RWPE2 (cell line): ENCODE measurements around the gene ZBED4.

Source experiments
- ATAC-seq: fragments of 200-7000 bp; cut with Tn5 transposase; 3 replicates; pipeline ENCODE4 v1.9.1; 2021; ENCODE audit warnings: low read depth
- DNase-seq: peaks from one replicate; pipeline ENCODE4 v3.0.0-alpha.2; 2020; ENCODE audit warnings: low spot score
- H3K27ac ChIP-seq: fragments of 450-650 bp; 2 replicates; pipeline ENCODE4 v1.5.1; 2017; ENCODE audit warnings: mild to moderate bottlenecking; ENCODE audit not compliant: poor library complexity, severe bottlenecking
- H3K27me3 ChIP-seq: fragments of 250-450 bp; sonication (Bioruptor Pico); 2 replicates; pipeline ENCODE4 v1.5.1; 2021; ENCODE audit warnings: mild to moderate bottlenecking, moderate library complexity; ENCODE audit not compliant: insufficient read depth, poor library complexity, severe bottlenecking
- H3K36me3 ChIP-seq: fragments of 250-450 bp; sonication (Bioruptor Pico); 2 replicates; pipeline ENCODE4 v1.5.1; 2020; ENCODE audit warnings: low read depth, mild to moderate bottlenecking, moderate library complexity
- H3K4me1 ChIP-seq: fragments of 250-450 bp; sonication (Bioruptor Pico); 2 replicates; pipeline ENCODE4 v1.5.1; 2021; ENCODE audit warnings: mild to moderate bottlenecking, moderate library complexity; ENCODE audit not compliant: insufficient read depth, poor library complexity, severe bottlenecking
- H3K4me3 ChIP-seq: fragments of 250-450 bp; sonication (Bioruptor Pico); 2 replicates; pipeline ENCODE4 v1.5.1; 2021; ENCODE audit warnings: mild to moderate bottlenecking, moderate library complexity; ENCODE audit not compliant: severe bottlenecking
- H3K9me3 ChIP-seq: fragments of 250-450 bp; sonication (Bioruptor Pico); 2 replicates; pipeline ENCODE4 v1.5.1; 2021; ENCODE audit warnings: mild to moderate bottlenecking, moderate library complexity; ENCODE audit not compliant: severe bottlenecking
- CTCF ChIP-seq: fragments of 450-650 bp; IDR thresholded peaks from one replicate; pipeline ENCODE4 v1.5.1; 2017; ENCODE audit warnings: mild to moderate bottlenecking, moderate library complexity; ENCODE audit not compliant: poor library complexity, severe bottlenecking

Gene ZBED4

GRCh38 chr22:49929994-49930575 is 76.4 kb downstream of the ZBED4 start:
- peaks cover 5% of the 10 kb centered on the region for H3K36me3 ChIP-seq
- H3K4me1 ChIP-seq: peaks cover 12% of the 10 kb centered on the region
- no peaks in the 10 kb centered on the region for H3K9me3 ChIP-seq
- ATAC-seq (no peak), DNase-seq (no peak)
- no peak for TF ChIP-seq CTCF
- no peak overlapping the region for H3K27ac ChIP-seq
- H3K27me3 ChIP-seq: no peaks in the 10 kb centered on the region
- no peak overlapping the region for H3K4me3 ChIP-seq

- H3K36me3 ChIP-seq: no peaks in the 10 kb centered on the region; the same call in 1 of the 2 replicates
- H3K27me3 ChIP-seq: no peaks in the 10 kb centered on the region
- H3K4me1 ChIP-seq: peaks cover 12% of the 10 kb centered on the region
- peak; percentile 47 for ATAC-seq
- TF ChIP-seq CTCF: peak; percentile 66
- DNase-seq: no peak
- H3K9me3 ChIP-seq: no peaks in the 10 kb centered on the region
- peak overlapping the region; percentile 12 for H3K27ac ChIP-seq
- no peak overlapping the region for H3K4me3 ChIP-seq
Observed at GRCh38 chr22:49930596-49931412, 77.2 kb downstream of the ZBED4 start.

DNA sequence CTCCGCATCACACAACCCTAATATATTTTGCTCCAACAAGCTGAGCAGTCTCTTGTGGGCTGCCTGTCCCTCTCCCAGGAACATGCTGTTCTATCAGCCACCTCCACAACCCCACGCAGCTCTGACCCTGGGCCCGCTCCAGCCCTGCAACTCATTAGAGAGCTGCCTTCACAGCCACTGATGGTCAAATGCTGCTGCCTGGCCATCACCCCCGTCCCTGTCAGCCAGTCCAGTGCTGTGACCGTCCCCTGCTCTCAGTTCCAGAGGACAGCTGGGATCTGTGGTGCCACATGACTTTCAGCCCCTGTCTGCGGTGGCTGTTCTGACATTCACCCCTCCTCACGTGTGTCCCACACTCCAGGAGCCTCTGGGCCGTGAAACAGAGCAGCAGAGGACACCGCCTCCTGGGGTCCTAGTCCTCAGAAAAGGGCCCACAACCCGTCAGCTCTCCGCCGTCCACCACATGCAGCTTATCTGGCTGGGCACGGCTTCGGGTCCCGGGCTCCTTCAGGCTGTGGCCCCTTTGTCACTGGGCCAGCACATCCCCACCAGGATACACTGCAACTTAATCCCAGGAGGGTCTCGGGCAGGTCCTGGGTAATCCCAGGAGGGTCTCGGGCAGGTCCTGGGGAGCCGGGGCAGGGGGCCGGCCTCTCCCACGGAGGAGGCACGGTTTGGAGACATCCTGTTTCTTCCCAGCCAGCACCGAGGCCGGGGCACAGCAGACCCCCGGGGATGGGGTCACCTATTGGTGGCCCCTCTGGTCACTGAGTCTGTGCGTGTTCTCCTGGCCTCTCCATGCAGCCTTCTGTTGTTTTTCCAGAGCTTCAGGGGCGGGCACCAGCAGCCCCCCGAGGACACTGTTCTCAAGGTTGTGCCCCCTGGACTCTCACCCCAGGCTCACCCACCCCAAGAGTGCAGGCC is 79.9 kb downstream of the ZBED4 start:
- no peaks in the 10 kb centered on the region for H3K27me3 ChIP-seq
- no peak for TF ChIP-seq CTCF
- peak overlapping the region; percentile 76 for H3K27ac ChIP-seq
- no peaks in the 10 kb centered on the region for H3K9me3 ChIP-seq
- peaks cover 12% of the 10 kb centered on the region for H3K4me1 ChIP-seq
- H3K36me3 ChIP-seq: no peaks in the 10 kb centered on the region
- ATAC-seq (no peak), DNase-seq (no peak)
- H3K4me3 ChIP-seq: no peak overlapping the region

DNA sequence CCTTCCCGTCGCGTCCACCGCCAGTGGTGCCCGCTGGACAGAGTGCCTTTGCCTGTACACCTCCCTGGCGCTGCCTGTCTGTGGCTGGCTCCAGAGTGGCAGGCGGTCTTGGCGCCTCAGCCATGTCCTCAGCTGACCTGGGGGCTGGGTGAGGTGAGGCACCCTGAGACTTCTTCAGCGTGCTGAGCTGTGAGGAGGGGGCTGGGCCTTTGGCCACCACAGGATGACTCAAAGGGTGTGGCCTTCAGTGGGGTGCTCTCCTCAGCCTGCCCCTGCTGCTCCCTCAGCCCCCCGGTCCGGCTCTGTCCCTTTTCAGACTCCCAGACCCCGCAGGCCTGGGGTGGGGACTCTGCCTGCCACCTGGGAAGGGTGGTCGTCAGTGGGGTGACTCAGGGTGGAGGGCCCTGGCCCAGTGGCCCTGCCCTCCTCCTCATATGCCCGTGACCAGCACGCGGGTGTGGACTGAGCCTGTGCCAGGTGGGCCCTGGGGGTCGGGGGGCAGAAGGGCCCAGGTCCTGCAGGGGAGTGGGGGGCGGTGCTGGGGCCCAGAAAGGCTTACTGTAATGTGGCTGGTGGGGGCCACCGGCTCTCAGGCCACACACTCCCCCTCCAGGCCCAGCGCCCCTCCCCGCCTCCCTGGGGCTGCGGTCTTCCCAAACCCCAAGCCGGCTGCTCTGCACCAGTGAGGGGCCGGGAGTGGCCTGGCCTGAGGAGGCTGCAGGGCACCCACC is 80.7 kb downstream of the ZBED4 start:
- Histone ChIP-seq H3K27ac (peak overlapping the region; percentile 76), H3K9me3 (no peaks in the 10 kb centered on the region), H3K27me3 (no peaks in the 10 kb centered on the region), H3K4me3 (peak overlapping the region; percentile 29), H3K4me1 (peaks cover 12% of the 10 kb centered on the region), H3K36me3 (no peaks in the 10 kb centered on the region)
- TF ChIP-seq CTCF: no peak
- ATAC-seq (peak; percentile 24), DNase-seq (no peak)
